ENCODE measurements around the gene MOXD1. TPM values are rescaled to one million over a fixed set of nuclear protein-coding genes. Genes with fewer than 3 reads are reported as not detected.

The MOXD1 gene
- total RNA-seq, 4 donors from 2014 or later: 20.3 to 37.3 (median 33.2) TPM

- H3K4me1 ChIP-seq: no peaks in the 10 kb centered on the region
- no peak overlapping the region for H3K4me3 ChIP-seq
- no peaks in the 10 kb centered on the region for H3K9me3 ChIP-seq
- TF ChIP-seq POLR2A (IDR thresholded peaks at IDR 0.05): no peak
- TF ChIP-seq EP300 (IDR thresholded peaks at IDR 0.05): no peak
- TF ChIP-seq POLR2AphosphoS5 (IDR thresholded peaks at IDR 0.05): no peak
- no peak for TF ChIP-seq CTCF (IDR thresholded peaks at IDR 0.05)
- no peaks in the 10 kb centered on the region for H3K27me3 ChIP-seq
- H3K36me3 ChIP-seq: no peaks in the 10 kb centered on the region
- no peak overlapping the region for H3K27ac ChIP-seq
- no peak for ATAC-seq
- WGBS, 2 donors (ENCODE audit: low coverage in 1 of 2): 74 to 81% methylated on average over 2 of the region's 2 CpGs
These were observed 148.1 kb downstream of the MOXD1 start for GRCh38 chr6:132253211-132253610.

- no peaks in the 10 kb centered on the region for H3K27me3 ChIP-seq
- no CpG with 5 or more reads among the region's 4 CpGs for WGBS, 2 donors (ENCODE audit: low coverage in 1 of 2)
- no peaks in the 10 kb centered on the region for H3K36me3 ChIP-seq
- H3K4me1 ChIP-seq: no peaks in the 10 kb centered on the region
- ATAC-seq: no peak
- no peak overlapping the region for H3K27ac ChIP-seq
- TF ChIP-seq CTCF (IDR thresholded peaks at IDR 0.05) (no peak), EP300 (IDR thresholded peaks at IDR 0.05) (no peak), POLR2A (IDR thresholded peaks at IDR 0.05) (no peak), POLR2AphosphoS5 (IDR thresholded peaks at IDR 0.05) (no peak)
- no peaks in the 10 kb centered on the region for H3K9me3 ChIP-seq
- H3K4me3 ChIP-seq: no peak overlapping the region
These were observed 149.2 kb downstream of the MOXD1 start for GRCh38 chr6:132252113-132252512.

- no peak for ATAC-seq
- Histone ChIP-seq H3K9me3 (no peaks in the 10 kb centered on the region), H3K36me3 (no peaks in the 10 kb centered on the region), H3K27me3 (no peaks in the 10 kb centered on the region), H3K4me3 (no peak overlapping the region), H3K27ac (no peak overlapping the region), H3K4me1 (no peaks in the 10 kb centered on the region)
- TF ChIP-seq POLR2A (IDR thresholded peaks at IDR 0.05): no peak
- TF ChIP-seq EP300 (IDR thresholded peaks at IDR 0.05): no peak
- TF ChIP-seq CTCF (IDR thresholded peaks at IDR 0.05): no peak
- no peak for TF ChIP-seq POLR2AphosphoS5 (IDR thresholded peaks at IDR 0.05)
These were observed 149.6 kb downstream of the MOXD1 start for GRCh38 chr6:132251711-132252110.

- TF ChIP-seq EP300 (IDR thresholded peaks at IDR 0.05): no peak
- TF ChIP-seq POLR2A (IDR thresholded peaks at IDR 0.05): no peak
- TF ChIP-seq POLR2AphosphoS5 (IDR thresholded peaks at IDR 0.05): no peak
- no peak for TF ChIP-seq CTCF (IDR thresholded peaks at IDR 0.05)
- Histone ChIP-seq H3K9me3 (no peaks in the 10 kb centered on the region), H3K36me3 (no peaks in the 10 kb centered on the region), H3K27me3 (no peaks in the 10 kb centered on the region), H3K27ac (no peak overlapping the region), H3K4me1 (no peaks in the 10 kb centered on the region), H3K4me3 (no peak overlapping the region)
- no peak for ATAC-seq
- WGBS, 2 donors (ENCODE audit: low coverage in 1 of 2): 38 to 83% methylated on average over 4 to 7 of the region's 7 CpGs
These were observed 153.7 kb downstream of the MOXD1 start for GRCh38 chr6:132247381-132248159.

GRCh38 chr6:132246632-132247270 is 154.5 kb downstream of the MOXD1 start:
- 84 to 88% methylated on average over 10 to 11 of the region's 16 CpGs for WGBS, 2 donors (ENCODE audit: low coverage in 1 of 2)
- H3K9me3 ChIP-seq: no peaks in the 10 kb centered on the region
- H3K4me3 ChIP-seq: no peak overlapping the region
- H3K4me1 ChIP-seq: no peaks in the 10 kb centered on the region
- no peak for ATAC-seq
- H3K27me3 ChIP-seq: no peaks in the 10 kb centered on the region
- TF ChIP-seq EP300 (IDR thresholded peaks at IDR 0.05): no peak
- TF ChIP-seq POLR2A (IDR thresholded peaks at IDR 0.05): no peak
- no peak for TF ChIP-seq CTCF (IDR thresholded peaks at IDR 0.05)
- no peak for TF ChIP-seq POLR2AphosphoS5 (IDR thresholded peaks at IDR 0.05)
- H3K27ac ChIP-seq: no peak overlapping the region
- H3K36me3 ChIP-seq: no peaks in the 10 kb centered on the region

Measured in gastroesophageal sphincter (tissue), 4 donors.